Amygdala (tissue), 56 donors: ENCODE data around the gene PNKD.
A peak's percentile ranks its signal among the peaks of the same experiment; 100 is the strongest.

Experiments used
- DNase-seq, 56 donors: peaks; one replicate each; lab custom pipeline; 2025; lab: John Stamatoyannopoulos, UW

The PNKD gene

GRCh38 chr2:218392891-218393462 lies 122.7 kb downstream of the PNKD start:
- DNase-seq, result no peak

GRCh38 chr2:218393750-218394290 lies 123.5 kb downstream of the PNKD start:
- DNase-seq, result no peak

- DNase-seq, result no peak
Observed at GRCh38 chr2:218394298-218395089, 124.2 kb downstream of the PNKD start.

GRCh38 chr2:218395090-218395444 lies 124.7 kb downstream of the PNKD start:
- no peak for DNase-seq

GRCh38 chr2:218395456-218395825 lies 125.1 kb downstream of the PNKD start:
- no peak for DNase-seq

DNA sequence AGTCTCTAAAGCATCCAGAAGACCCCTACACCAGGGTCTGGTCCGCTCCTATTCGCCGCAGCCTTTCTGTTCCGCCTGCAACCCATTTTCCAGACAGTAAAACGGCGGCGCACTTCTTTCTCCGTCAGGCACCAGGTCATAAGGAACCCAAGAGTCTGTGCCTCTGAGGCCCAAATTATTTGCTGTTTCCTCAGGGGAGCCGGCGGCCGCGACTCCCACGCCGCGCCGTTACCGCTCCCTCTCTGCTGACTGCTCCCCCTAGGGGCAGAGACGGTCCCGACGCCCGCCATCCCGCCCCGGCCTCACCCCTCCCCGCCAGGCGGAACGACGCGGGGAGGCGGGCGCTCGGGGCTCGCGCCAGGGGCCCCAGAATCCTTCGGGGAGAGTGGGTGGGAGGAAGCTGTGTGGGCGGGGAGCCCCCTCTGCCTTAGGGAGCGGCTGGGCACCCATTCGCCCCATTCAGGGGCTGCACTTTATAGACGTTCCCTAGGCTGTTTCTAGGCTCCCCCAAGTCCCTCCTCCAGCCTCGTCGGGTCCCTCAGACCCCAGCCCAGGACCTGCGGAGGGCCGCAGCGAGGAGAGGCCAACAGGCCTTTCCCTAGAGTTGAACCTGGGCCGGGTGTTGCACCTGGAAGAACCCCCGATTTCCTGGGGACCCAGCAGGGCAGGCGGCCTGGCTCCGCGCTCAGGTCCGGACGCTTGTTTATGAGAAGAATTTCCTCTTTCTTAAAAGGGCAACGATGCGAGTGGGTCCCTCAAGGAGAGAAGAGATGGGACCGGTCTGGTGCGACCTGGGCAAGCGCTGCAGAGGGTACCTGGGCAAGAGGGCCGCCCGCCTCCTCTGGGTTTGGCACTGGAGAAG lies 125.7 kb downstream of the PNKD start:
- peak; percentile 70 to 99 (median 92) for DNase-seq
